Stimulated activated naive CD8-positive, alpha-beta T cell treated with anti-CD3 and anti-CD28 coated beads, Interleukin-15, Interleukin-2, amounts not matched to agents 100 ng/mL and 50 ng/mL, for 24 hours (primary cell): ENCODE measurements around the gene NUDT8.

Experiments used
- H3K27ac Mint-ChIP-seq: one replicate; pipeline ENCODE4 v1.8.0; 2021; ENCODE audit warnings: mild to moderate bottlenecking, mixed read lengths
- H3K27me3 Mint-ChIP-seq: one replicate; pipeline ENCODE4 v1.8.0; 2021; ENCODE audit warnings: mixed read lengths
- H3K36me3 Mint-ChIP-seq: one replicate; pipeline ENCODE4 v1.8.0; 2021; ENCODE audit warnings: low read depth, mixed read lengths
- H3K4me1 Mint-ChIP-seq: one replicate; pipeline ENCODE4 v1.8.0; 2021; ENCODE audit warnings: low read depth, mixed read lengths
- H3K4me3 Mint-ChIP-seq: one replicate; pipeline ENCODE4 v1.8.0; 2021; ENCODE audit warnings: mild to moderate bottlenecking, mixed read lengths
- H3K9me3 Mint-ChIP-seq: one replicate; pipeline ENCODE4 v1.8.0; 2021; ENCODE audit warnings: mixed read lengths

The NUDT8 gene

GRCh38 chr11:67648796-67649613, 19.3 kb upstream of the NUDT8 start:
- Mint-ChIP-seq H3K4me1 (peaks cover 51% of the 10 kb centered on the region), H3K36me3 (no peaks in the 10 kb centered on the region), H3K4me3 (no peak overlapping the region), H3K27ac (no peak overlapping the region), H3K27me3 (no peaks in the 10 kb centered on the region), H3K9me3 (no peaks in the 10 kb centered on the region)

GRCh38 chr11:67648140-67648795, 18.5 kb upstream of the NUDT8 start:
- Mint-ChIP-seq H3K27ac (no peak overlapping the region), H3K4me3 (no peak overlapping the region), H3K36me3 (no peaks in the 10 kb centered on the region), H3K4me1 (peaks cover 51% of the 10 kb centered on the region), H3K27me3 (no peaks in the 10 kb centered on the region), H3K9me3 (no peaks in the 10 kb centered on the region)

DNA sequence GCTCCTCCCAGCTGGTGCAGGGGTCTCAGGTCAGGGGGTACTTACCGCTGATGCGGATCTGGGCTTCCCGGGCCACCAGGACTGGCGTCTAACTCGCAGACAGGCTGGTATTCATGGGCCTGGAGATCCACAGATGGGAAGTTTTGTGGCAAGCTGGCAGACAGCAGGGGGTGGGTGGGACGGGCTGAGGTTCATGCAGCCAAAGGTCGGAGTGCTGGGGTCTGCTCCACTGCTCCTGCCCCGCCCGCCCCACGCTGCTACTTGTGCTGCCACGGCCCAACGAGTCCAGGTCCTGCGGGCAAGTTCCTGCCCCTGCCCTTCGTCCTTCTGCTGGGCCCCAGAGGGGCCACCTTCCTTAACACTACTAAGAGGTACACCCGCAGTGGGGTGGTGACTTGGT, 17.7 kb upstream of the NUDT8 start:
- H3K36me3 Mint-ChIP-seq: no peaks in the 10 kb centered on the region
- no peaks in the 10 kb centered on the region for H3K27me3 Mint-ChIP-seq
- peaks cover 51% of the 10 kb centered on the region for H3K4me1 Mint-ChIP-seq
- no peak overlapping the region for H3K27ac Mint-ChIP-seq
- no peak overlapping the region for H3K4me3 Mint-ChIP-seq
- H3K9me3 Mint-ChIP-seq: no peaks in the 10 kb centered on the region

GRCh38 chr11:67646535-67647336, 17.0 kb upstream of the NUDT8 start:
- H3K4me3 Mint-ChIP-seq: peak overlapping the region; percentile 37
- peak overlapping the region; percentile 77 for H3K27ac Mint-ChIP-seq
- no peaks in the 10 kb centered on the region for H3K27me3 Mint-ChIP-seq
- H3K9me3 Mint-ChIP-seq: no peaks in the 10 kb centered on the region
- H3K4me1 Mint-ChIP-seq: peaks cover 51% of the 10 kb centered on the region
- H3K36me3 Mint-ChIP-seq: no peaks in the 10 kb centered on the region

- H3K27ac Mint-ChIP-seq: peak overlapping the region; percentile 77
- H3K9me3 Mint-ChIP-seq: no peaks in the 10 kb centered on the region
- no peaks in the 10 kb centered on the region for H3K27me3 Mint-ChIP-seq
- H3K36me3 Mint-ChIP-seq: no peaks in the 10 kb centered on the region
- peaks cover 50% of the 10 kb centered on the region for H3K4me1 Mint-ChIP-seq
- H3K4me3 Mint-ChIP-seq: peak overlapping the region; percentile 37
These were observed 16.1 kb upstream of the NUDT8 start for GRCh38 chr11:67645521-67646461.

- Mint-ChIP-seq H3K9me3 (no peaks in the 10 kb centered on the region), H3K4me3 (no peak overlapping the region), H3K27ac (no peak overlapping the region), H3K36me3 (no peaks in the 10 kb centered on the region), H3K27me3 (no peaks in the 10 kb centered on the region), H3K4me1 (peaks cover 40% of the 10 kb centered on the region)
These were observed 15.0 kb upstream of the NUDT8 start for GRCh38 chr11:67644472-67645418.

DNA sequence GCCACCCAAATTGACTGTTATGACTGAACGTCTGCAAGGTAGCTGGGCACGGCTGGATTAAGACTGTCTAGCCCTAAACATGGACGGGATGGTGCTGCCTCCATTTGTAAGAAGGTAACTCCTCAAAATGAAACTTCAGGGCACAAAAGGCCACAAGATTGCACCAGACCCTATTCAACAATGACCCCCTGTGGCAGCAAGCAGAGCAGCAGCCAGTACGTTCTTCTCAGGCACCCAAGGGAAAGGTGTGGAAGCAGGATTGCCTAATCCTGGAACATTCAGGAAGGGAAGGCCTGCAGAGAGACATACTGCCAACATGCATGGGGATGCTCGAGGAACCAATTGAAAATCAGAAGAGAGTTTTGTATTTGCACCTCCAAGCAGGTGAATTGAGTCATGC, 14.3 kb upstream of the NUDT8 start:
- H3K36me3 Mint-ChIP-seq: no peaks in the 10 kb centered on the region
- H3K4me3 Mint-ChIP-seq: no peak overlapping the region
- no peak overlapping the region for H3K27ac Mint-ChIP-seq
- no peaks in the 10 kb centered on the region for H3K27me3 Mint-ChIP-seq
- no peaks in the 10 kb centered on the region for H3K9me3 Mint-ChIP-seq
- peaks cover 33% of the 10 kb centered on the region for H3K4me1 Mint-ChIP-seq

- H3K4me1 Mint-ChIP-seq: peaks cover 18% of the 10 kb centered on the region
- no peak overlapping the region for H3K27ac Mint-ChIP-seq
- no peaks in the 10 kb centered on the region for H3K36me3 Mint-ChIP-seq
- H3K4me3 Mint-ChIP-seq: no peak overlapping the region
- no peaks in the 10 kb centered on the region for H3K9me3 Mint-ChIP-seq
- no peaks in the 10 kb centered on the region for H3K27me3 Mint-ChIP-seq
These were observed 12.7 kb upstream of the NUDT8 start for GRCh38 chr11:67642173-67643120.

- H3K4me1 Mint-ChIP-seq: peaks cover 9% of the 10 kb centered on the region
- no peak overlapping the region for H3K4me3 Mint-ChIP-seq
- H3K27ac Mint-ChIP-seq: no peak overlapping the region
- no peaks in the 10 kb centered on the region for H3K36me3 Mint-ChIP-seq
- no peaks in the 10 kb centered on the region for H3K9me3 Mint-ChIP-seq
- H3K27me3 Mint-ChIP-seq: no peaks in the 10 kb centered on the region
These were observed 11.8 kb upstream of the NUDT8 start for GRCh38 chr11:67641338-67642172.

GRCh38 chr11:67640758-67641337, 11.1 kb upstream of the NUDT8 start:
- Mint-ChIP-seq H3K4me3 (no peak overlapping the region), H3K9me3 (no peaks in the 10 kb centered on the region), H3K27me3 (no peaks in the 10 kb centered on the region), H3K27ac (no peak overlapping the region), H3K4me1 (peaks cover 2% of the 10 kb centered on the region), H3K36me3 (no peaks in the 10 kb centered on the region)

- Mint-ChIP-seq H3K4me1 (no peaks in the 10 kb centered on the region), H3K9me3 (no peaks in the 10 kb centered on the region), H3K27ac (peak overlapping the region; percentile 5), H3K36me3 (no peaks in the 10 kb centered on the region), H3K27me3 (no peaks in the 10 kb centered on the region), H3K4me3 (no peak overlapping the region)
These were observed 10.5 kb upstream of the NUDT8 start for GRCh38 chr11:67640021-67640757.
